AG09309 (cell line): Measurements from ENCODE around the gene PCCA.

Source experiments
- DNase-seq: peaks from one replicate; pipeline ENCODE4 v3.0.0-alpha.2; 2010; ENCODE audit warnings: low read depth
- H3K4me3 ChIP-seq: 2 replicates; pipeline ENCODE4 v1.5.1; 2011; ENCODE audit warnings: mild to moderate bottlenecking, low read depth, low read length, moderate library complexity; ENCODE audit not compliant: control insufficient read depth
- TF ChIP-seq, protein P1 (sequence below): IDR thresholded peaks from 2 replicates; pipeline ENCODE4 v1.5.1; 2011; ENCODE audit warnings: mild to moderate bottlenecking, low read depth, low read length, inconsistent platforms; ENCODE audit not compliant: insufficient read depth, control insufficient read depth; ENCODE audit errors: missing control alignments

Gene PCCA

DNA sequence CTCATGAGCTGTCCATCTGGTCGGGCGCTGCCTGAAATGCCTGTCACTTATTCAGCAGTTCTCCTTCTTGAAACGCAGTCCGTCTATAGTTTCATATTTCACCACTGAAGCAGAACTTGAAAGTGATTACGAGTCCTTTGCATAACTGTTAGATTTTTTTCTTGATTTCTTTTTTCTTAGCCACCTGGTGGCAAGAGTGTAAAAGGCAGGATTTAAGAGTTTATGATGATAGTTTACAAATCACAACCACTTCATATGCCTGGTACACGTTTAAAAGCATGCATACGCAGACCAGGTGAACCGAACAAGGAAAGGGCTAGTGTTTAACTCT is 453.9 kb downstream of the PCCA start:
- no peak overlapping the region for H3K4me3 ChIP-seq
- peak; percentile 59 for DNase-seq
- TF ChIP-seq, protein P1, sequence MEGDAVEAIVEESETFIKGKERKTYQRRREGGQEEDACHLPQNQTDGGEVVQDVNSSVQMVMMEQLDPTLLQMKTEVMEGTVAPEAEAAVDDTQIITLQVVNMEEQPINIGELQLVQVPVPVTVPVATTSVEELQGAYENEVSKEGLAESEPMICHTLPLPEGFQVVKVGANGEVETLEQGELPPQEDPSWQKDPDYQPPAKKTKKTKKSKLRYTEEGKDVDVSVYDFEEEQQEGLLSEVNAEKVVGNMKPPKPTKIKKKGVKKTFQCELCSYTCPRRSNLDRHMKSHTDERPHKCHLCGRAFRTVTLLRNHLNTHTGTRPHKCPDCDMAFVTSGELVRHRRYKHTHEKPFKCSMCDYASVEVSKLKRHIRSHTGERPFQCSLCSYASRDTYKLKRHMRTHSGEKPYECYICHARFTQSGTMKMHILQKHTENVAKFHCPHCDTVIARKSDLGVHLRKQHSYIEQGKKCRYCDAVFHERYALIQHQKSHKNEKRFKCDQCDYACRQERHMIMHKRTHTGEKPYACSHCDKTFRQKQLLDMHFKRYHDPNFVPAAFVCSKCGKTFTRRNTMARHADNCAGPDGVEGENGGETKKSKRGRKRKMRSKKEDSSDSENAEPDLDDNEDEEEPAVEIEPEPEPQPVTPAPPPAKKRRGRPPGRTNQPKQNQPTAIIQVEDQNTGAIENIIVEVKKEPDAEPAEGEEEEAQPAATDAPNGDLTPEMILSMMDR, result peak; percentile 54

DNA sequence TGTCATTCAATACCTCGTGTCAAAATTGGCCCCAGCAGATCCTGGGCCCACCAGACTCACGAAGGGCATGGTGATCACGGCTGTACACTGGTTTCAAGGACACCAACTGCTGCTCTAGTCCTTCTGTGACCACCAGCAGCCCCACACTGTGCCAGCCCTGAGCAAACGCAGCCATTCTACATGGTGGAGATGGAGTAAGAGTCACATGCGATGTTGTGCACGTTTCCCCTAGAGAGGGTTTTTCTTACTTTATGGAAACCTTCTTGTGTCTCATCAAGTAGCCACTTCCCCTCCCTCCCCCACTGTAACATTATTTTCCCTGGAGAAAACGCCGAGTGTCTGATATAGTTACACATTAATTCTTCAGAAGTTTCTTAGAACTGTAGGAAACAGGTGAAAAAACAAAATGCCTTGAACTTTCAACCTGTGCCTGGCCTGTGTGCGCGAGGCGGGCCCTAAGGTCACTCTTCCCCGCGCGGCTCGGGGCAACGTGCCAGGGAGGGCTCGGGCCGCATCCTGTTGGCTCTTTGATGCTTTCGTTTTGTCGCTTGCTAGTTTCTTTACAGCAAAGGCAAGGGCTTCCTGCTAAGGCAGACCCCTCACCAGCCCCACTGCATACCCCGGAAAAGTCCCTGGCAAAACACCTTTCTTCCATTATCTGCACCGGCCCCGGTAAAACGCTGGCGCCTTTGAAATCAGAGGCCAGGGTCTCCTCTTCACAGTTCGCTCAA is 455.1 kb downstream of the PCCA start:
- H3K4me3 ChIP-seq, result no peak overlapping the region
- DNase-seq, result no peak
- TF ChIP-seq, protein P1, result no peak

DNA sequence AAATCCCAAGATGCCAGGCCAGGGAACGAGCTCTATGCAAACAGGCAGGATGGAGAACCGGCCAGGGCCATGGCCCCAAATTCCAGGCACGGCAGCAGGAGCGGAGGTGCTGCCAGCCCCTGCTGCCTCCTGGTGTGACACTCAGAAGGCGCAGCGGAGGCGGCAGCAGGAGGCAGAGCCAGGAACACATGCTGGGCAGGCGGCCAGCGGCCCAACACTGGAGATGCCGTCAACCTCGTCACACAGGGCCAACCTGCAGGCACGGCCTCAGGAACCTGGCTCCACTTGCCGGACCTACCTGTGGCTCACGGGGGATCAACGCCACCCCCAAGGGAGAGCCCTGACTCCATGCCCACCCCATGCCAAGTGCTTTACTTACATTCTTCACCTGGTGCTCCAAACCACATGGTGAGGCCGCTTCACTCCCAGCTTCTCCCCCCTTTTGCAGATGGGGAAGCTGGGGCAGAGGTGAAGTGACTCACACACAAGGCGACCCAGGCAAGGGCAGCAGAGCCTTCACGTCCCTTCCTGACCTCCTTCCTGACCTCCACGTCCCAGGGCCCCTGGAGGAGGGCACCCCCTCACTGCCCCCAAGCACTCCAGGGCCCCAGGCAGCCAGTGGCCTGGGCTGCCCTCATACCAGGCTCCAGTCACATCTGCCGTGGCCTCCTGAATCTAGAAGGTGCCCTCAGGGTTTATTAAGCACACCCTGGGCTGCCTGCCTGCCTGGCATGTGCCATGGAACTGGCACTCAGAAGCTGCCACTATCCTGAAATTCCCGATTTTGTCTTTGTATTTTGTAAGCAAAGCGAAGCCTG is 456.2 kb downstream of the PCCA start:
- H3K4me3 ChIP-seq, result no peak overlapping the region
- no peak for DNase-seq
- TF ChIP-seq, protein P1, result no peak

DNA sequence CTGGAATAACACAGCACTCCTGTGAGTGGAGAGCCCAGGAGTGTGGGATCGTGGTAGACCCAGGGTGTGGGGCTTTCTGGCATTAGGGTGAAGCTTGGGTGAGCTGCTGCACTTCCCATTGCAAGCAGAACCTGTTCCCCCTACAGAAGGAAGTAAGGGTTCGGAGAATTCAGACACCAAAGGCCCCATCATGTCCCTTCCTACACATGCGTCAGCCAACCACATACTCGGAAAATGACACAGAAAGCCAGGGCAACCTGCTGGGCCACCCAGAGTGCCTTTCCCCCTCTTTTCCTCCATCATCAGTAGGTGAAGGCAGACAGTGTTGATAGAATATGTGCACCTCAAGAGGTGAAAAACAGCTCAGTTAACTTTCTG is 456.8 kb downstream of the PCCA start:
- DNase-seq, result no peak
- TF ChIP-seq, protein P1, result no peak
- no peak overlapping the region for H3K4me3 ChIP-seq

DNA sequence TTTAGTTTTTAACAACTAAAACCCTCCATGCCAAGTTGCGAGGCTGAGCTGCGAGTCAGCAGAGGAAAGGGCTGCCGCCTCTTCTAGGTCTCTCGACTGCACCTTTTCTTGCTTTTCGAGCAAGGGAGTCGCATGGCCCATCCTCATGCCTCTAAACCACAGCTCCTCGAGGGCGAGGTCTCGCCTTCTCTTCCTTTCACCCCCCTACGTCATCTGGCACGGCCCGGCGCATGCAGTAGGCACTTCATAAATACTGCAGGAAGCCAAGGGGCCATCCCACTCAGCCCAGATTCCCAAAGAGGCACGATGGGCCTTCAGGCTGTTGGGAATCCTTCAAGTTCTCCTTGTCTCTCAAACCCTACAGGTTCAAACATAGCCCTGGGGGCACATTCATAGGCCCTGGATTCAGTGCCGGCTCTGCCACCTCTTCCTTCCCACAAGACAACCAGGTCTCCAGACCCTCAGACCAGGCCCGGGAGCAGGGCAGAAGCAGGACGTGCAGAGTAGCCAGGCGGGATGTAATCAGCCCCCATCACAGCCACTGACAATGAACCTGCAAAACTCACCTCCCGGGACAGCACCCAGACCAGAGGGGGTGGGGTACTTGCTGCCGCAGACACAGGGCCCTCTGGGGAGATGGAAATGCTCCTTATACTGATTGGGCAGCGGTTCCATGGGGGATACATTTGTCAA is 458.0 kb downstream of the PCCA start:
- no peak for DNase-seq
- no peak overlapping the region for H3K4me3 ChIP-seq
- TF ChIP-seq, protein P1, result no peak

DNA sequence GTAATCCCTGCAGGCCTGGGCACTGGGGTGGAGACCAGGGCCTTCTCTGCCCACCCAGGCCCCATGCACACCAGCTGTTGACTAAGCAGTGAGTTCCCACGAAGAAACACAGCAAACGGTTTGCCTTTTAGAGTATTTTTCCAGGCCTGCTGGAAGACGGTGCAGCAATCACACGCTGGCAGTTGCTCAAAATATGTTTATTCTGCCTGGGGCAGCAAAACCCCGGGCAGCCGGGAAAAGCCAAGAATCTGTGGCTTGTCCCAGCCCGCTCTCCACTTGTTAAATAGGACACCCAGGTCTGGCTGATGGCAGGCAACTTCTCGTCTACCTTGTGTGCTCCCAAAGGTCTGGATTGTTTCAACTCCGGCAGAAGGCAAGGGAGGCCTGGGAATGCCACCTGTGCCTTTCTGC is 458.9 kb downstream of the PCCA start:
- H3K4me3 ChIP-seq, result no peak overlapping the region
- TF ChIP-seq, protein P1, result no peak
- DNase-seq, result peak; percentile 18
